Stimulated activated naive B cell treated with anti-CD40 and anti-IgM and Interleukin-4, amounts not matched to agents 10 μg/mL and 1 μg/mL and 100 μg/mL, for 72 hours (primary cell): ENCODE measurements around the gene PSMD1.
"Not testable (repeated sequence)": the region's sequence is repeated elsewhere in the genome, so short reads cannot be mapped to it uniquely, and the experiment has no call there.

ENCODE experiments used
- ATAC-seq, 2 donors: fragments of 150-1000 bp; cut with Tn5 transposase; replicated peaks; 2 replicates each; pipeline ENCODE4 v1.10.0; 2021; ENCODE audit warnings: moderate library complexity in 1 of 2
- DNase-seq: peaks from one replicate; pipeline ENCODE4 v3.0.0; 2021
- H3K27ac Mint-ChIP-seq: one replicate; pipeline ENCODE4 v1.8.0; 2022; ENCODE audit warnings: mild to moderate bottlenecking, mixed read lengths
- H3K27me3 Mint-ChIP-seq, 2 donors: one replicate each; pipeline ENCODE4 v1.8.0; 2022; ENCODE audit warnings: mixed read lengths in 2 of 2
- H3K36me3 Mint-ChIP-seq, 2 donors: one replicate each; pipeline ENCODE4 v1.8.0; 2022; ENCODE audit warnings: mixed read lengths in 2 of 2, mild to moderate bottlenecking in 1 of 2
- H3K4me1 Mint-ChIP-seq, 2 donors: one replicate each; pipeline ENCODE4 v1.8.0; 2022; ENCODE audit warnings: mixed read lengths in 2 of 2, mild to moderate bottlenecking in 1 of 2
- H3K4me3 Mint-ChIP-seq, 2 donors: one replicate each; pipeline ENCODE4 v1.8.0; 2022; ENCODE audit warnings: mild to moderate bottlenecking in 2 of 2, mixed read lengths in 2 of 2, moderate library complexity in 1 of 2
- H3K9me3 Mint-ChIP-seq, 2 donors: one replicate each; pipeline ENCODE4 v1.8.0; 2022; ENCODE audit warnings: mixed read lengths in 2 of 2, mild to moderate bottlenecking in 1 of 2

Gene PSMD1

DNA sequence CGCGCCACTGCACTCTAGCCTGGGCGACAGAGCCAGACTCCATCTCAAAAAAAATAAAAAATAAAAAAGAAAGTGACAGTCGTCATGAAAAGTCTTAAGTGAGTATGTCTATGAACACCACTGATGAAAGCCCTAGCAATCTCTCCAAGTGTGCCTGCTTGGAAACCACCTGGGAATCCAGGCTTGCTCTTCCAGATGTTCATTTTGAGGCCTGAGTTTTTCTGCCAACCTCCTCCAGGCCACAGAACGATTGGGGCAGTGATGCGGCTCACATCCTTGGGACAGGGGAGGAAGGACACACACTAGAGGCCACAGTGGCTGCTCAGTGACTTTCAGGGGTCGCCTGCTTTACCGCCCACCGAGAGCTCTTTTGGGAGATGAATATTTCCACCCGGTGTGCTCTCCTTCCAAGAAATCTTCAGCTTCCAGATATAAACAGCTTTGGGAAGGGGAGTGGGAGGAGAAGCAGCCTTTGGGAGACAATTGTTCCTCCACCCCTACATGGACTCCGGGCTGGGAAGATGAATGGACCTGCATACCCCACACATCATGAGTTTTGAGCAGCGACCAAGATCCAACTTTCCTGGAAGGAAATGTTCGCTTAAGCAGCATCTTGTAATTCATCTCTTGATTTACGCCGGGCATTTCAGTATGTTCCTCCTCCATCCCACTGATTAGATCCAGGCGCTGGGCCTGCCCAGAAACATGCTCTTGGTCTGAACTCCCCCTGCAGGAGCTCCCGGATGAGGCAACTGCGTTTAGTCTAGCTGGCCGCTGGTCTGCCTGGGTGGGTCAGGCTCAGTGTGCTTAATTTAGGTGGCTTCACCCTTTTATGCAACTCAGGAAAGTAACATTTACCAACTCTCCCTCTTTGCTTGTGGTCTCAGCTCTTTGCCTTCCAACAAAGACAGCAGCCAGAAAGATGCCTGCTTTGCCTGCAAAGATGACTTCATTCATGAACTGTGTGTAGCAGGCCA lies 135.5 kb downstream of the PSMD1 start:
- no peak overlapping the region for H3K27ac Mint-ChIP-seq
- H3K36me3 Mint-ChIP-seq = no peaks in the 10 kb centered on the region
- H3K4me1 Mint-ChIP-seq = peaks cover 15 to 20% of the 10 kb centered on the region in 2 donors
- ATAC-seq (no peak), DNase-seq (no peak)
- H3K4me3 Mint-ChIP-seq = no peak overlapping the region
- H3K27me3 Mint-ChIP-seq = peaks cover 20 to 54% of the 10 kb centered on the region in 2 donors
- no peaks in the 10 kb centered on the region for H3K9me3 Mint-ChIP-seq

DNA sequence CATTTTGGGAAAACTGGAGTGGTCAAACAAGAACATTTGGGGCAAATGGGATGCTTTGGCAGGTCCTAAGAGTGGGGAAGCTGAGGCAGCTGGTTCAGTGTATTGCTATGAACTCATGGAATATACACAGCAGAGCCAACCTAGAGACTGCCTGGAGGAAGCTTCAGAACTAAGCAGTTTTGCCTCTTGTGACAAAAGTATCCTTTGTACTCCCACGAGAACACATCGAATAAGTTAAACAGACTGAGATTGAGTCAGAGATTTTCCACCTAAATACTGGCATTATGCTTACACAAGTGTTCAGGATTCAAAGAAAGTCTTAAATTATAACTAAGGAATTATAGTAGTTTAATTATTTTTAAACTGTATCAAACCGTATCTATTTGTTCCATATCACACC lies 136.5 kb downstream of the PSMD1 start:
- no peaks in the 10 kb centered on the region for H3K36me3 Mint-ChIP-seq
- no peak overlapping the region for H3K27ac Mint-ChIP-seq
- no peak overlapping the region for H3K4me3 Mint-ChIP-seq
- ATAC-seq (no peak), DNase-seq (no peak)
- no peaks in the 10 kb centered on the region for H3K9me3 Mint-ChIP-seq
- H3K27me3 Mint-ChIP-seq = peaks cover 20 to 45% of the 10 kb centered on the region in 2 donors
- peaks cover 13 to 18% of the 10 kb centered on the region in 2 donors for H3K4me1 Mint-ChIP-seq

DNA sequence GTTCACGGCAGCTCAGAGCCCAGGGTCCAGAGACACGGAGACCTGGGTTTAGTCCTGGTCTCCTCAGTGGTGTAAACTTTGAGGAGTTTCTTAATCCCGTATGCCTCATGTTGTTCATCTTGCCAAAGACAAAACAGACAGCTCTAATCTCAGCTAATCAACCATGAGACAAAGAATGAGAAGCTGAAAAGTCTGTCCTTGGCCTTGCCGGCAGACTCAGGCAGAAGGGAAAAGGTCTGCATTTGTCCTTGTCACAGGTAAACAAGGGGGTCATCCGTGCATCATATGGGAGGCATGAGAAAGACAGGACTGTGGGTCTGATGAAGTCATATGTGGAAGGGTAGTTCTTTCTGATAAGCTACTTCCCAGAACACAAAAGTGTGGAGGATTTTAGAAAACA lies 139.9 kb downstream of the PSMD1 start:
- no peaks in the 10 kb centered on the region for H3K9me3 Mint-ChIP-seq
- H3K27me3 Mint-ChIP-seq = peaks cover 0 to 12% of the 10 kb centered on the region in 2 donors
- DNase-seq (no peak), ATAC-seq (no peak)
- peak overlapping the region; percentile 20 for H3K27ac Mint-ChIP-seq
- peak overlapping the region; percentile 26 for H3K4me3 Mint-ChIP-seq
- peaks cover 4 to 6% of the 10 kb centered on the region in 2 donors for H3K36me3 Mint-ChIP-seq
- peaks cover 16 to 24% of the 10 kb centered on the region in 2 donors for H3K4me1 Mint-ChIP-seq

DNA sequence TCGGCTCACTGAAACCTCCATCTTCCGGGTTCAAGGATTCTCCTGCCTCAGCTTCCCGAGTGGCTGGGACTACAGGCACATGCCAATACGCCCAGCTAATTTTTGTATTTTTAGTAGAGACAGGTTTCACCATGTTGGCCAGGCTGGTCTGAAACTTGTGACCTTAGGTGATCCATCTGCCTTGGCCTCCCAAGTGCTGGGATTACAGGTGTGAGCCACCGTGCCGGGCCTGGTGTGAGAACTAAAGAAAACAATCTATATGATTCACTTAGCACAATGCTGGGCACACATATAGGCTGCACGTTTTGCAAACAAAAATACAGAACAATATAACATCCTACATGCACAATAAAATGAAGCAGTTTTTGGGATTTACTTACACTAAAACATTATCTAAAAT lies 140.5 kb downstream of the PSMD1 start:
- H3K4me3 Mint-ChIP-seq, H3K27me3 Mint-ChIP-seq, ATAC-seq, H3K36me3 Mint-ChIP-seq, H3K27ac Mint-ChIP-seq, DNase-seq, H3K9me3 Mint-ChIP-seq: not testable (repeated sequence)
- peaks cover 16 to 24% of the 10 kb centered on the region in 2 donors for H3K4me1 Mint-ChIP-seq

DNA sequence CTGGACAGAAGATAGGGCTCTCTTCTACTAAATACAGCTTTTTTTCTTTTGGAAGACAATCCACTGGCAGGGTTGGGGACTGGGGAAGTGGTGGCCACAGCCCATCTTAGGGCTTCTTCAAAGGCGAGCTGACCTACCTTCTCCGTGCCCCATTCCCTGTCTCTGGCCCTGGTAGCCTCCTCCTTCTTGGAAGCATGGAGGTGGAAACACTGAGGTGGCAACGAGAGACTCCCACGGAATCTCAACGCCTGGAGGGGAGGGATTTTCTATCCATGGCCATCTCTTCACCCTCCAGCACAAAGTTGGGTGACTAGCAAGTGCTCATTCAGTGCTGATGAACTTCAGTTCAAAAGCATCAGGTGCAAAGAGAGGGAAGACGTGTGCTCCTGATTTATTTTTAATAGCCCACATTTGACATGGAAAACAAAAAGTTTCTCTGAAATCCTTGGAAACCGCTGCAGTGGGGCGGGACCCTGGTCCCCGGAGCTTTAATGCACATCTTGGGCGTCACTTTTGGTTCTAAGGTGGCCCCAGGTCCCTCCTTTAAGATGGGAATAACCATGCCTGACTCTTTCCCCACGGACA lies 141.1 kb downstream of the PSMD1 start:
- H3K36me3 Mint-ChIP-seq = peaks cover 8 to 10% of the 10 kb centered on the region in 2 donors
- peak overlapping the region; percentile 92 to 96 for H3K4me3 Mint-ChIP-seq
- no peaks in the 10 kb centered on the region for H3K9me3 Mint-ChIP-seq
- H3K27me3 Mint-ChIP-seq = peaks cover 0 to under 1% of the 10 kb centered on the region in 2 donors
- H3K4me1 Mint-ChIP-seq = peaks cover 16 to 24% of the 10 kb centered on the region in 2 donors
- peak overlapping the region; percentile 91 for H3K27ac Mint-ChIP-seq
- no peak for DNase-seq
- ATAC-seq = no peak

DNA sequence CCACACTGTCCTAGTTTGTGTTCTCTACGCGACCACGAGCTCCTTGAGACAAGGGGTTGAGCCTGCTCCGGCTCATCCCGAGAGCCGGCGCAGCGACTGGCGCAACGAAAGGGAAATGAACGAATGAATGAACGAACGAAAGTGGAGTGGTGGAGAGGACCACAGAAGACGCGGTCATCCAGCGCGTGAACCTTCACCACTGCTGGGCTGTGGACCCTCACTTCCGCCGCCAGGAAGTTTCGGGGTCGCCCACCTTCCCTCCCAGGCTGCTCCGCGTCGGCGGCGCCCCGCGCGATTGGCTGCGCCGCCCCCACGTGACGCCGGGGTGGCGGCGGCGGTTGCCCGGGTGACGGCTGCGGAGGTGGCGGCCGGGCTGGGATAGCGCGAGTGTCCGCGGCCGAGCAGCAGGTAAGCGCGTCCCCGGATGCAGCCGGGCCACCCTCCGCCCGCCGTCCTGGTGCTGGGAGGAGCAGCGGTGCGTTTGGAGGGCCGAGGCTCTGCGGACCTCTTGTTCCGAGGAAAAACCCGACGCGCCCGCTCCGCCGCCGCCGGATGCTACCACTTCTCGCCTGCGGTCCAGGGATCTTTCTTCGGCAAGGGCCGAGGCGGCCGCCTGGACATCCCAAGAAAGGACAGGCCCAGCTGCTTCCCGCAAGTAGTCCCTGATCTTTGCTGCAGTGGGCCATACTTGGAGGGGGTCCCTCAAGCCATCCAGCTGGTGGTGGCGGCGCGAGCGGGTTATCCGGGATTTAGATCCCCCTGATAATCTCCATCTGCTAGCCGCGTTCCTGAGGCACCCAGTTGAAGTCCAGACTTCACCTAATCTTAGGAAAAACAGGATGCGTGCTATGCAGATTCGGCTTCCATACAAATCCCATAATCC lies 141.9 kb downstream of the PSMD1 start, which contains the start of gene ARMC9:
Gene ARMC9 (plus strand): TSS at position 341 of the 883 bp plus-strand sequence. CDS start 7,608 bp downstream, outside the sequence.
- Mint-ChIP-seq H3K4me3 (peak within 1 kb of the TSS; percentile 92 to 96), H3K27me3 (no peaks in the 10 kb centered on the region), H3K4me1 (peaks cover 16 to 29% of the 10 kb centered on the region in 2 donors), H3K27ac (peak within 1 kb of the TSS; percentile 91), H3K9me3 (no peaks in the 10 kb centered on the region), H3K36me3 (peaks cover 12 to 14% of the 10 kb centered on the region in 2 donors)
- peak; percentile 79 for DNase-seq
- peak; percentile 98 for ATAC-seq

DNA sequence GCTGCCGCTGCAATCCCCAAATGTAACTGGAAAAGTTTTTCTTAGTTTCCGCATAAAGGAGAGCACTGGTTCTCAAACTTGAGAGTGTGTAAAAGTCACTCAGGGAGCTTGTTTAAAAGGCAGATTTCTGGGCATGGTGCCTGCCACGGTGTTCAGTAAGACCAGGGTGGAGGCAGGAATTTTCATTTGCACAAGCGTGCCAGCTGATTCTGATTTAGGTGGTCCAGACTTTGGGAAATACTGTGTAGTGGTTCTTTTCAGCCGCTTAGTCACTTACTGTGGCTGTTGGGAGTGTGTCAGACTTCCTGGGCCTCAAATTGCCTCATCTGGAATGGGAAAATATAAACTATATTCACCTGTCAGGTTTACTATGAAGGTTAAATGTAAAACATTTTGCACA lies 142.6 kb downstream of the PSMD1 start:
- no peak for ATAC-seq
- Mint-ChIP-seq H3K27me3 (no peaks in the 10 kb centered on the region), H3K27ac (peak overlapping the region; percentile 85), H3K36me3 (peaks cover 12 to 17% of the 10 kb centered on the region in 2 donors), H3K4me1 (peaks cover 16 to 29% of the 10 kb centered on the region in 2 donors), H3K4me3 (peak overlapping the region; percentile 89 to 92), H3K9me3 (no peaks in the 10 kb centered on the region)
- no peak for DNase-seq

DNA sequence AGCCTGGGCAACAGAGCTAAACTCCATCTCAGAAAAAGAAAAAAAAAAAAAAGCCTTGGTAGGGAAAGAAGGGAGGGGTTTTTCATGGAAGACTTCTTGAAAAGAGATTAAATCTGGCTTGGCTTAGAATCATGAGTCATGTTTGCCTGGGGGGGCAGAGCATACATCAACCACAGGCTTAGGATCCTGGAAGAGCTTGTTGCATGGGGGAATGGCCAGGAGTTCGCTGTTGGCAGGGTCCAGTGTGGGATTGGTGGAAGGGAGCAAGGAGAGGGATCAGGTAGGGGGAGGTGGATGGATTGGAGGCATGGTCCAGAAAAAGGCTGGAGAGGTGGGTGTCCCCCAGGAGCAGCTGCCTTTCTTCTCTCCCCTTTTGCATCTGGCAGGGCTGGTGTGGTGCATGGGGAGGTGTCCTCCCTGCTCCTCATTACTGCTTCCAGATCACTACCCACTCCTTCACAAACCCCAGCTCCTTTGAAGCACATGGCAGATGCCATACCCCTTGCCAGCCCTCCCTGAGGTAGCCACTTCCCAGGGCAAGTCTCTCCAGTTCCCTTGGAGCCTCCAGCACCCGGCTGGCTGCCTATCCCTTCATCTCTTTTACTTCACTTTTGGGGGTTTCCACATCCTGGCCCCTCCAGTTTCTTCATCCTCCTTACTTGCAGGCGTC lies 144.3 kb downstream of the PSMD1 start:
- Mint-ChIP-seq H3K4me1 (peaks cover 16 to 29% of the 10 kb centered on the region in 2 donors), H3K36me3 (peaks cover 14 to 21% of the 10 kb centered on the region in 2 donors), H3K4me3 (peak overlapping the region in 1 of 2 donors; percentile 18), H3K27ac (no peak overlapping the region), H3K27me3 (no peaks in the 10 kb centered on the region), H3K9me3 (no peaks in the 10 kb centered on the region)
- no peak for DNase-seq
- no peak for ATAC-seq

DNA sequence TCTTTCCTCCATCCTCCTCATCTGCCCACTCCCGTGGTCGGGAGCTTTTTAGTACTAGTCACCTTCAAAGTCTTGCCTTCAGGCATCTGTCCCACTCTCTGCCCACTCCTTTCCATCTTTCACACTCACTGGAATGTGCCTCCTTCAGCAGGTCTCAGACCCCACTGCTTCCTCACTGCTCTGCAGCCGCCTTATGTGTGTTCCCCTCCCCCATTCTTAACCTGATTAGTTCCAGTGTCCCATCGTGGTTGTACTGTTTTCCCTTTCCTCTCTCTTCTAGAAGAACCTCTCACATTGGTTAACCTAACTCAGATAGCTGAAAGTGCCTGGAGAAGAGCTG lies 144.8 kb downstream of the PSMD1 start:
- H3K27ac Mint-ChIP-seq = no peak overlapping the region
- no peaks in the 10 kb centered on the region for H3K27me3 Mint-ChIP-seq
- no peaks in the 10 kb centered on the region for H3K9me3 Mint-ChIP-seq
- peak overlapping the region in 1 of 2 donors; percentile 2 for H3K4me3 Mint-ChIP-seq
- ATAC-seq (no peak), DNase-seq (no peak)
- H3K4me1 Mint-ChIP-seq = peaks cover 16 to 29% of the 10 kb centered on the region in 2 donors
- peaks cover 14 to 21% of the 10 kb centered on the region in 2 donors for H3K36me3 Mint-ChIP-seq

DNA sequence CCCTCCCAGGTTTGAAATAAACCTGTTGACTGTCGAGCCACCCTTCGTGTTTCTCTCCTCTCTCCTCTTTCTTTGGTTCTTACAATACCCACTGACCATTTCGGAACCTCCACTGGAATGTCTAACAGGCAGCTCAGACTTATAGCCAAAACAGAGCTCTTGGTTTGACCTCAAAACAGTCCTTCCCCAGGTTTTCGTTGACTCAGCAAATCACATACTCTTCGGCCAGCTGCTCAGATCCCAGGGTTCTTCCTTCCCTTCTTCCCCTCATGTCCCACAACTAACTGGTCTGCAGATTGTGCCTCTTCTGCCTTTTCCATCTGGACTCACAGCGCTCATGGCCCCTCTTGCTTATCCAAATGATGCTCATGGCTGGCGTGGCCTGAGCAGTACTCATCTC lies 146.4 kb downstream of the PSMD1 start:
- Mint-ChIP-seq H3K27ac (no peak overlapping the region), H3K4me1 (peaks cover 11 to 17% of the 10 kb centered on the region in 2 donors), H3K36me3 (peaks cover 14 to 21% of the 10 kb centered on the region in 2 donors), H3K27me3 (no peaks in the 10 kb centered on the region), H3K4me3 (no peak overlapping the region), H3K9me3 (no peaks in the 10 kb centered on the region)
- DNase-seq = no peak
- ATAC-seq = no peak

DNA sequence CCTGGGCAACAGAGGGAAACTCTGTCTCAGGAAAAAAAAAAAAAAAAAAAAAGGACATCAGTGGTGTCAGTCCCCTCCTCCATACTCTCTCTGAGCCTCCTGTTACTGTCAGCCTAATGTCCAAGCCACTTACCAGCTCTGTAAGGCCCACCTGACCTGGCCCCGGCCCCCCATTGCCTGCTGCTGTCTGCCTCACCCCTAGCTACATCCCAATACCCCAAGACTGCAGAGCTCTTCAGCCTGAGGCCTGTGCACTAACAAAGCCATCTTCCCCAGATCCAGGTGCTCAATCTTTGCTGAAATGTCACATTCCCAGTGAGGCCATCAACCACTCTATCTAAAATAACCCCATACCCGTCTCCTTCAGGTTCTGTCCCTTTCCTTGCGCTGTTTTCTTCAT lies 147.5 kb downstream of the PSMD1 start:
- H3K9me3 Mint-ChIP-seq = no peaks in the 10 kb centered on the region
- ATAC-seq (no peak), DNase-seq (no peak)
- H3K27ac Mint-ChIP-seq = no peak overlapping the region
- peaks cover 8 to 13% of the 10 kb centered on the region in 2 donors for H3K4me1 Mint-ChIP-seq
- H3K27me3 Mint-ChIP-seq = no peaks in the 10 kb centered on the region
- peaks cover 19 to 25% of the 10 kb centered on the region in 2 donors for H3K36me3 Mint-ChIP-seq
- no peak overlapping the region for H3K4me3 Mint-ChIP-seq

DNA sequence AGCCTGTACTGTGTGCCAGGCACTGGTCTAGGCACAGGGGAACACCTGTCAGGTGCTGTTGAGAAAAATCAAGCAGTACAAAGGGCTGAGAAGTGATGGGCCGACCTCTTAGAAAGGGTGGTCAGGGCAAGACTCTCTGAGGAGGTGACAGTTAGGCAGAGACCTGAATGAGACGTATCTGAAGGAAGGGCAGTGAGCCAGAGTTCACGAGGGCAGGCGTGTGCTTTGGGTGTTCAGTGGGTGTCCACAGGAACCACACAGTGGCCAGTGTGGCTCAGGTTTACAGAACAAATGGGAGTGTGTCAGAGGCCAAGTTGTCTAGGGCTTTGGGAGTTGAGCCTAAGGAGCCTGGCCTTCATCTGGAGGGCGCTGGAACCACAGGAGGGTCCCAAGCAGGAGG lies 147.9 kb downstream of the PSMD1 start:
- H3K36me3 Mint-ChIP-seq = peaks cover 19 to 25% of the 10 kb centered on the region in 2 donors
- no peak for ATAC-seq
- H3K4me1 Mint-ChIP-seq = peaks cover 6 to 12% of the 10 kb centered on the region in 2 donors
- H3K9me3 Mint-ChIP-seq = no peaks in the 10 kb centered on the region
- H3K4me3 Mint-ChIP-seq = no peak overlapping the region
- no peaks in the 10 kb centered on the region for H3K27me3 Mint-ChIP-seq
- DNase-seq = no peak
- no peak overlapping the region for H3K27ac Mint-ChIP-seq

DNA sequence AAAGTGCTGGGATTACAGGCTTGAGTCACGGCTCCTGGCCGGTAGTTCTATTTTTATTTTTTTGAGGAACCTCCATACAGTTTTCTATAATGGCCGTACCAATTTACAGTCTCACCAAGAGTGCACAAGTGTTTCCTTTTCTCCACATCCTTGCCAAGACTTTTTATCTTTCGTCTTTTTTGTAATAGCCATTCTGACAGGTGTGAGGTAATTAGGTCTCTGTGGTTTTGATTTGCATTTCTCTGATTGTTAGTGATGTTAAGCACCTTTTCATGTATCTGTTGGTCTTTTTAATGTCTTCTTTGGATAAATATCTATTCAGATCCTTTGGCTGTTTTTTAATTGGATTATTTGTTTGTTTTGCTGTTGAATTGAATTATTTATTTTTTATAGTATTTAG lies 151.1 kb downstream of the PSMD1 start:
- ATAC-seq (no peak), DNase-seq (no peak)
- no peak overlapping the region for H3K27ac Mint-ChIP-seq
- H3K27me3 Mint-ChIP-seq = no peaks in the 10 kb centered on the region
- no peak overlapping the region for H3K4me3 Mint-ChIP-seq
- no peaks in the 10 kb centered on the region for H3K9me3 Mint-ChIP-seq
- H3K4me1 Mint-ChIP-seq = peaks cover 0 to 6% of the 10 kb centered on the region in 2 donors
- peaks cover 20 to 22% of the 10 kb centered on the region in 2 donors for H3K36me3 Mint-ChIP-seq
